ENCODE measurements around the gene BARX1. TPM values are rescaled to one million over a fixed set of nuclear protein-coding genes. Genes with fewer than 3 reads are reported as not detected.

Gene BARX1
- total RNA-seq (2014; rRNA removed; shearing (Covaris generic); ENCODE audit: low replicate concordance) = not detected in 2 replicates

DNA sequence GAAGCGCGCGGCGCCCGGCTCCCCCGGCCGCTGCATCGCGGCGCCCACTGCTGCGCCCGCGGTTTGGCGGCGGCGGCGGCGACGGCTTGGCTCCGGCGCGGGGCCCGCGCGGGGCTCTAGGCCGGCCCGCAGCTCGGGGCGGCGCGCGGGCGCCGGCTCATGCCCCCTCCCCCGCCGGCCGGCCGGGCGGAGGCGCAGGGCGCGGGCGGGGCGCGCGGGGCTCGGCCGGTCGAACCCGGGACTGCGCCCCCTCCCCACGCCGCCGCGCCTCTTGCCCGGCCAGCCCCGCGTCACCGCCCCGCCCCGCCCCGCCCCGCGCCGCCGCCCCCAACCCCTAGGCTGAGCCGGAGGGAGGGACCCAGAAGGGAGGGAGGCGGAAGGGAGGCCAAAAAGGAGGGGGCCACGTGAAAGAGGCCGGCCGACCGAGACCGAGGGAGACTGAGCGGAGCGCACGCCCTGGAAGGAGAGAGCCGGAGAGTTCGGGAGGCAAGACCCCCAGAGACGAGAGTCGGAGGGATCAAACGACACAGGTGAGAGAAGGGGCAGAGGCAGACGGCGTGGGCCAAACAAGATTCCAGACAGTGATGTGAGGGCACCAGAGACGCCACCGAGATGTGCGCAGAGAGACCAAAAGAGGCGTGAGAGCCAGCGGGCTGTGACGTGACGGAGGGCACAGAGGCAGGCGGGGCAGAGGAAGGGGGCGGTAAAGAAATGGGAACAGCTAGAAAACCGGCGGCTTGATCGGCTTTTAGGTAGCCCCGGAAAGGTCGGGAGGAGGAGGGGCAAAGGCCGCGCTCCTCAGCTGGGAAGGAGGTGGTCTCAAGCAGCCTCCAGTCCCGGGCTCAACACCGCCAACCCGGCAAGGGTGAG is at the start of gene BARX1:
Gene BARX1 (minus strand): TSS at position 245 of the 870 bp plus-strand sequence. CDS start 209 bp downstream, at position 36.
- Histone ChIP-seq H3K9me2 (replicated peaks; ENCODE audit: insufficient read depth, low read length) (no peaks in the 10 kb centered on the region), H3K27ac (ENCODE audit: low read length) (no peak within 1 kb of the TSS), H3K4me1 (ENCODE audit: low read length) (peaks cover 5% of the 10 kb centered on the region), H3K27me3 (ENCODE audit: low read length) (no peaks in the 10 kb centered on the region), H3K4me2 (ENCODE audit: low read depth, low read length, poor library complexity, severe bottlenecking) (no peak within 1 kb of the TSS), H3K9ac (ENCODE audit: low read length) (no peak within 1 kb of the TSS), H3K4me3 (ENCODE audit: low read length) (no peak within 1 kb of the TSS), H3K9me3 (ENCODE audit: low read length) (no peaks in the 10 kb centered on the region), H3K36me3 (ENCODE audit: insufficient read depth, low read length) (no peaks in the 10 kb centered on the region), H3K79me2 (ENCODE audit: low read length) (no peaks in the 10 kb centered on the region), H4K20me1 (ENCODE audit: insufficient read depth, low read depth, low read length) (no peaks in the 10 kb centered on the region), H2AFZ (ENCODE audit: low read length) (no peak within 1 kb of the TSS)
- no peak for DNase-seq

DNA sequence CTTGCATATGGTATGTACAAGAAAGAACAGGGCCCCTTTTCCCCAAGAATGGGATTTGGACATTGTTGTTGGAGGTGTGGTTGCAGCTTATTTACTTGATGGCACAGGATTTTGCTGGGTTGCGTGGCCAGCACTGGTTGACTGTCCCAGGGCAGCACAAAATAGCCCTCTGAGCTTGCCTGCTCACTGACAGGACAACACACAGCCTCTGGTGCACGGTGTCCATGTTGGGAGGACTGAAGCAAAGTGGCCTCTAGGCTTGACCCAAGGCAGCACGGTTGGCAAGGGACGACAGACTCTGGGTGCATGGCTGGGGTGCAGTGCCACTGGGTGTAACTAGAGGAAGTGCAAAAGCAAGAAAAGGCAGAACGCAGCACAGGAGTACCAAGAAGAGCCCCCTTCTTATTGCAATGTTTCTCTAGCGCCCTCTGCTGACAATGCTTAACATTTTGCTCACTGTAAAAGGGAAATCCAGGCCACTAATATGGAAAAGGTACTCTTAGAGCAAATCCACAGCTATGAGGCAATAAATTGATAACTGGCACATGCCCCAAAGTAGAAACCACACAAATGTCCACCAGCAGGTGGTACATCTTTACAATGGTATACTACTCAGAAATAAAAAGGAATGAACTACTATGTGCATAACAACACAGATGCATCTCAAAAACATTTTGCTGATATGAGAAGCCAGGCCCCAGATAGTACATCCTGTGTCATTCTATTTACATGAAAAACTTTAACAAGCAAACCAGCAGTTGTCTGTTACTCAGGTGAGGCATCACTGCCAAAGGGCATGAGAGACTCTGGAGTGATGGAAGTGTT is 47.4 kb upstream of the BARX1 start:
- H3K4me3 ChIP-seq (ENCODE audit: low read length) = no peak overlapping the region
- H3K9me3 ChIP-seq (ENCODE audit: low read length) = no peaks in the 10 kb centered on the region
- no peaks in the 10 kb centered on the region for H3K9me2 ChIP-seq (replicated peaks; ENCODE audit: insufficient read depth, low read length)
- H3K4me2 ChIP-seq (ENCODE audit: low read depth, low read length, poor library complexity, severe bottlenecking) = no peak overlapping the region
- H3K36me3 ChIP-seq (ENCODE audit: insufficient read depth, low read length) = no peaks in the 10 kb centered on the region
- H3K27me3 ChIP-seq (ENCODE audit: low read length) = no peaks in the 10 kb centered on the region
- H2AFZ ChIP-seq (ENCODE audit: low read length) = no peak overlapping the region
- peak; percentile 83 for DNase-seq
- no peak overlapping the region for H3K27ac ChIP-seq (ENCODE audit: low read length)
- no peaks in the 10 kb centered on the region for H3K79me2 ChIP-seq (ENCODE audit: low read length)
- H4K20me1 ChIP-seq (ENCODE audit: insufficient read depth, low read depth, low read length) = no peaks in the 10 kb centered on the region
- no peak overlapping the region for H3K9ac ChIP-seq (ENCODE audit: low read length)
- H3K4me1 ChIP-seq (ENCODE audit: low read length) = no peaks in the 10 kb centered on the region

GRCh38 chr9:93996863-93997262 is 41.7 kb upstream of the BARX1 start:
- Histone ChIP-seq H3K4me3 (ENCODE audit: low read length) (no peak overlapping the region), H3K27me3 (ENCODE audit: low read length) (no peaks in the 10 kb centered on the region), H4K20me1 (ENCODE audit: insufficient read depth, low read depth, low read length) (no peaks in the 10 kb centered on the region), H3K36me3 (ENCODE audit: insufficient read depth, low read length) (no peaks in the 10 kb centered on the region), H3K27ac (ENCODE audit: low read length) (no peak overlapping the region), H3K9me3 (ENCODE audit: low read length) (no peaks in the 10 kb centered on the region), H3K9me2 (replicated peaks; ENCODE audit: insufficient read depth, low read length) (no peaks in the 10 kb centered on the region), H3K79me2 (ENCODE audit: low read length) (no peaks in the 10 kb centered on the region), H3K4me2 (ENCODE audit: low read depth, low read length, poor library complexity, severe bottlenecking) (no peak overlapping the region), H3K9ac (ENCODE audit: low read length) (no peak overlapping the region), H2AFZ (ENCODE audit: low read length) (no peak overlapping the region), H3K4me1 (ENCODE audit: low read length) (no peaks in the 10 kb centered on the region)
- DNase-seq = peak; percentile 54

GRCh38 chr9:93996367-93996766 is 41.2 kb upstream of the BARX1 start:
- no peak overlapping the region for H3K4me2 ChIP-seq (ENCODE audit: low read depth, low read length, poor library complexity, severe bottlenecking)
- no peak overlapping the region for H2AFZ ChIP-seq (ENCODE audit: low read length)
- H3K4me3 ChIP-seq (ENCODE audit: low read length) = no peak overlapping the region
- H3K36me3 ChIP-seq (ENCODE audit: insufficient read depth, low read length) = no peaks in the 10 kb centered on the region
- H3K9me2 ChIP-seq (replicated peaks; ENCODE audit: insufficient read depth, low read length) = no peaks in the 10 kb centered on the region
- no peak overlapping the region for H3K27ac ChIP-seq (ENCODE audit: low read length)
- no peaks in the 10 kb centered on the region for H3K79me2 ChIP-seq (ENCODE audit: low read length)
- H3K9me3 ChIP-seq (ENCODE audit: low read length) = no peaks in the 10 kb centered on the region
- DNase-seq = no peak
- H3K4me1 ChIP-seq (ENCODE audit: low read length) = no peaks in the 10 kb centered on the region
- no peaks in the 10 kb centered on the region for H3K27me3 ChIP-seq (ENCODE audit: low read length)
- no peaks in the 10 kb centered on the region for H4K20me1 ChIP-seq (ENCODE audit: insufficient read depth, low read depth, low read length)
- H3K9ac ChIP-seq (ENCODE audit: low read length) = no peak overlapping the region

GRCh38 chr9:93994545-93994944 is 39.4 kb upstream of the BARX1 start:
- H2AFZ ChIP-seq (ENCODE audit: low read length) = no peak overlapping the region
- no peak overlapping the region for H3K4me2 ChIP-seq (ENCODE audit: low read depth, low read length, poor library complexity, severe bottlenecking)
- H3K9me3 ChIP-seq (ENCODE audit: low read length) = no peaks in the 10 kb centered on the region; the same call in 1 of the 2 replicates
- H3K9ac ChIP-seq (ENCODE audit: low read length) = no peak overlapping the region
- DNase-seq = no peak
- no peaks in the 10 kb centered on the region for H3K4me1 ChIP-seq (ENCODE audit: low read length)
- no peaks in the 10 kb centered on the region for H3K79me2 ChIP-seq (ENCODE audit: low read length)
- H4K20me1 ChIP-seq (ENCODE audit: insufficient read depth, low read depth, low read length) = no peaks in the 10 kb centered on the region
- no peak overlapping the region for H3K27ac ChIP-seq (ENCODE audit: low read length)
- H3K4me3 ChIP-seq (ENCODE audit: low read length) = no peak overlapping the region
- H3K27me3 ChIP-seq (ENCODE audit: low read length) = no peaks in the 10 kb centered on the region
- H3K9me2 ChIP-seq (replicated peaks; ENCODE audit: insufficient read depth, low read length) = no peaks in the 10 kb centered on the region
- no peaks in the 10 kb centered on the region for H3K36me3 ChIP-seq (ENCODE audit: insufficient read depth, low read length)

- no peaks in the 10 kb centered on the region for H3K9me2 ChIP-seq (replicated peaks; ENCODE audit: insufficient read depth, low read length)
- no peak overlapping the region for H3K27ac ChIP-seq (ENCODE audit: low read length)
- no peak overlapping the region for H3K4me3 ChIP-seq (ENCODE audit: low read length)
- no peaks in the 10 kb centered on the region; the same call in 1 of the 2 replicates for H3K9me3 ChIP-seq (ENCODE audit: low read length)
- H4K20me1 ChIP-seq (ENCODE audit: insufficient read depth, low read depth, low read length) = no peaks in the 10 kb centered on the region
- no peaks in the 10 kb centered on the region for H3K4me1 ChIP-seq (ENCODE audit: low read length)
- H3K36me3 ChIP-seq (ENCODE audit: insufficient read depth, low read length) = no peaks in the 10 kb centered on the region
- H2AFZ ChIP-seq (ENCODE audit: low read length) = no peak overlapping the region
- H3K79me2 ChIP-seq (ENCODE audit: low read length) = no peaks in the 10 kb centered on the region
- no peaks in the 10 kb centered on the region for H3K27me3 ChIP-seq (ENCODE audit: low read length)
- H3K9ac ChIP-seq (ENCODE audit: low read length) = no peak overlapping the region
- no peak overlapping the region for H3K4me2 ChIP-seq (ENCODE audit: low read depth, low read length, poor library complexity, severe bottlenecking)
- no peak for DNase-seq
Observed at GRCh38 chr9:93994132-93994531, 39.0 kb upstream of the BARX1 start.

DNA sequence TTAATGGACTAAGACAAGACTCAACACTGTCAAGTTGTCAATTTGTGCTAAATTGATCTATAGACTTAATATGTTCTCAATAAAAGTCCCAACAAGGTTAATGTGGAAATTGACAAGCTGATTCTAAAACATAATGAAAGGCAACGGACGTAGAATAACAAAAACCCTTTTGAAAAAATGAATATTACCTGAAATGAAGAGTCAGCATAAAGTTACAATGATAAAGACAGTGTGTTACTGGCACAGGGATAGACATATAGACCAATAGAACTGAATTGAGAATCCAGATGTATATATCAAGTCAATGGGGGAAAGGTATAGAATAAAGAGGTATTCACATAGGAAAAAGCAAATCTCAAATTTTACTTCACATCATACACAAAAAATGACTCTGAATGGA is 37.7 kb upstream of the BARX1 start:
- H4K20me1 ChIP-seq (ENCODE audit: insufficient read depth, low read depth, low read length) = no peaks in the 10 kb centered on the region
- H3K79me2 ChIP-seq (ENCODE audit: low read length) = no peaks in the 10 kb centered on the region
- H3K27ac ChIP-seq (ENCODE audit: low read length) = no peak overlapping the region
- H3K27me3 ChIP-seq (ENCODE audit: low read length) = no peaks in the 10 kb centered on the region
- no peaks in the 10 kb centered on the region for H3K9me2 ChIP-seq (replicated peaks; ENCODE audit: insufficient read depth, low read length)
- H3K4me1 ChIP-seq (ENCODE audit: low read length) = no peaks in the 10 kb centered on the region
- no peak for DNase-seq
- H3K36me3 ChIP-seq (ENCODE audit: insufficient read depth, low read length) = no peaks in the 10 kb centered on the region
- H3K4me2 ChIP-seq (ENCODE audit: low read depth, low read length, poor library complexity, severe bottlenecking) = no peak overlapping the region
- H3K9ac ChIP-seq (ENCODE audit: low read length) = no peak overlapping the region
- no peak overlapping the region for H3K4me3 ChIP-seq (ENCODE audit: low read length)
- H2AFZ ChIP-seq (ENCODE audit: low read length) = no peak overlapping the region
- H3K9me3 ChIP-seq (ENCODE audit: low read length) = no peaks in the 10 kb centered on the region; the same call in 1 of the 2 replicates

- Histone ChIP-seq H3K4me2 (ENCODE audit: low read depth, low read length, poor library complexity, severe bottlenecking) (no peak overlapping the region), H3K9me2 (replicated peaks; ENCODE audit: insufficient read depth, low read length) (no peaks in the 10 kb centered on the region), H3K9me3 (ENCODE audit: low read length) (peaks cover 14% of the 10 kb centered on the region), H2AFZ (ENCODE audit: low read length) (no peak overlapping the region), H4K20me1 (ENCODE audit: insufficient read depth, low read depth, low read length) (no peaks in the 10 kb centered on the region), H3K79me2 (ENCODE audit: low read length) (no peaks in the 10 kb centered on the region), H3K4me3 (ENCODE audit: low read length) (no peak overlapping the region), H3K27me3 (ENCODE audit: low read length) (no peaks in the 10 kb centered on the region), H3K9ac (ENCODE audit: low read length) (no peak overlapping the region), H3K27ac (ENCODE audit: low read length) (no peak overlapping the region), H3K4me1 (ENCODE audit: low read length) (no peaks in the 10 kb centered on the region), H3K36me3 (ENCODE audit: insufficient read depth, low read length) (no peaks in the 10 kb centered on the region)
- no peak for DNase-seq
Observed at GRCh38 chr9:93990448-93990847, 35.3 kb upstream of the BARX1 start.

Data from Karpas-422 (cell line).